K562 (cell line): Measurements from ENCODE around the gene GNAI3. TPM values are rescaled to one million over a fixed set of nuclear protein-coding genes. Genes with fewer than 3 reads are reported as not detected.
A peak's percentile ranks its signal among the peaks of the same experiment; 100 is the strongest.

Experiments used
- microRNA counts: library from miRNA; unstranded; fragments of <30 nt; microRNA quantifications from one replicate; lab custom pipeline; 2016
- polyA plus RNA-seq, 8 experiments: library from polyadenylated mRNA; depleted of rRNA in 4 of 8; stranded (reverse) in 5 of 8; unstranded in 3 of 8; fragments of >200 nt; fragmentation: Nextera tagmentation in 2 of 8; fragmentation: Illumina TruSeq in 1 of 8; extraction: Ambion mirVana in 2 of 8; extraction: Trizol in 1 of 8; gene quantifications; 2 replicates each; pipeline versions ENCODE4 v1.2.1 to v1.2.3, GENCODE V29; 2011 to 2014; ENCODE audit warnings: inconsistent platforms in 1 of 8, missing spikeins in 1 of 8
- small RNA-seq: library from RNA; depleted of rRNA; stranded (forward); fragments of <200 nt; gene quantifications from one replicate; pipeline ENCODE3, GENCODE V24; 2014
- total RNA-seq, 7 experiments: library from RNA; depleted of rRNA in 6 of 7; stranded (reverse); fragments of >200 nt in 6 of 7; fragmentation: Illumina TruSeq in 2 of 7; extraction: Trizol in 2 of 7; gene quantifications; 2 replicates each; pipeline versions ENCODE4 v1.2.1 to v1.2.3, GENCODE V29; 2011 to 2021; ENCODE audit warnings: low replicate concordance in 1 of 7

Gene GNAI3
- total and polyA plus RNA-seq, 9 of the 15 experiments (the other 6 are each of a cell fraction or from before 2014, with no cell fraction given): 6.3 to 13.2 (median 8.9) TPM

MicroRNAs encoded within 50 kb of the gene (microRNA counts, 767-probe panel; counts per million panel counts)
- 5,157 counts per million, percentile 90 among the panel's probes with 10 or more counts for microRNA hsa-miR-197-3p (lab: Ali Mortazavi, UCI)

Small RNA genes within 50 kb of the gene (small RNA-seq; reads per million reads assigned to genes)
- gene RNU6V: not detected

Other genes with a start within 250 kb of the GNAI3 start
Only the 7 nearest of the 16 such genes appear.
- gene SYPL2, start 82.1 kb upstream of the GNAI3 start, total RNA-seq (2014; rRNA removed): 0.04 and 0.05 TPM in 2 replicates
- gene SYPL2, start 82.1 kb upstream of the GNAI3 start, total RNA-seq (2014; rRNA removed; fragmentation: Illumina TruSeq; extraction: Trizol): 0.03 TPM in 1 of 2 replicates, not detected in the other
- gene SYPL2, start 82.1 kb upstream of the GNAI3 start, total RNA-seq (2015; rRNA removed; fragmentation: Illumina TruSeq; extraction: Trizol): 0.07 and 0.08 TPM in 2 replicates
- 0.20 and 0.22 TPM in 2 replicates for gene SYPL2, start 82.1 kb upstream of the GNAI3 start, total RNA-seq (2021)
- 0.03 TPM in 2 replicates for gene SYPL2, start 82.1 kb upstream of the GNAI3 start, polyA plus RNA-seq (2011; rRNA removed)
- gene SYPL2, start 82.1 kb upstream of the GNAI3 start, polyA plus RNA-seq (2014; fragmentation: Illumina TruSeq; extraction: Trizol): 0.12 and 0.35 TPM in 2 replicates
- gene SYPL2, start 82.1 kb upstream of the GNAI3 start, polyA plus RNA-seq (2014; fragmentation: Nextera tagmentation; extraction: Ambion mirVana): under 1 TPM in 1 of 2 experiments, not detected in 1; 0.03 TPM
- gene SYPL2, start 82.1 kb upstream of the GNAI3 start, polyA plus RNA-seq (2014; rRNA removed): 0.20 and 0.31 TPM in 2 replicates
- gene ATXN7L2, start 64.7 kb upstream of the GNAI3 start, total RNA-seq (2014; rRNA removed): 6.3 and 10.4 TPM in 2 replicates
- 1.9 and 2.3 TPM in 2 replicates for gene ATXN7L2, start 64.7 kb upstream of the GNAI3 start, total RNA-seq (2014; rRNA removed; fragmentation: Illumina TruSeq; extraction: Trizol)
- gene ATXN7L2, start 64.7 kb upstream of the GNAI3 start, total RNA-seq (2015; rRNA removed; fragmentation: Illumina TruSeq; extraction: Trizol): 4.4 and 5.8 TPM in 2 replicates
- gene ATXN7L2, start 64.7 kb upstream of the GNAI3 start, total RNA-seq (2021): 9.4 and 10.0 TPM in 2 replicates
- gene ATXN7L2, start 64.7 kb upstream of the GNAI3 start, polyA plus RNA-seq (2011; rRNA removed): 3.1 and 5.9 TPM in 2 replicates
- 7.1 and 8.5 TPM in 2 replicates for gene ATXN7L2, start 64.7 kb upstream of the GNAI3 start, polyA plus RNA-seq (2014; fragmentation: Illumina TruSeq; extraction: Trizol)
- under 1 TPM; 0.21 to 0.56 TPM for gene ATXN7L2, start 64.7 kb upstream of the GNAI3 start, polyA plus RNA-seq (2014; fragmentation: Nextera tagmentation; extraction: Ambion mirVana)
- 10.4 and 11.1 TPM in 2 replicates for gene ATXN7L2, start 64.7 kb upstream of the GNAI3 start, polyA plus RNA-seq (2014; rRNA removed)
- 1.8 and 2.6 TPM in 2 replicates for gene CYB561D1, start 54.5 kb upstream of the GNAI3 start, total RNA-seq (2014; rRNA removed)
- gene CYB561D1, start 54.5 kb upstream of the GNAI3 start, total RNA-seq (2014; rRNA removed; fragmentation: Illumina TruSeq; extraction: Trizol): 2.6 and 3.2 TPM in 2 replicates
- gene CYB561D1, start 54.5 kb upstream of the GNAI3 start, total RNA-seq (2015; rRNA removed; fragmentation: Illumina TruSeq; extraction: Trizol): 3.1 and 3.5 TPM in 2 replicates
- 5.9 and 7.2 TPM in 2 replicates for gene CYB561D1, start 54.5 kb upstream of the GNAI3 start, total RNA-seq (2021)
- gene CYB561D1, start 54.5 kb upstream of the GNAI3 start, polyA plus RNA-seq (2011; rRNA removed): 6.8 and 8.7 TPM in 2 replicates
- 4.0 and 4.6 TPM in 2 replicates for gene CYB561D1, start 54.5 kb upstream of the GNAI3 start, polyA plus RNA-seq (2014; fragmentation: Illumina TruSeq; extraction: Trizol)
- gene CYB561D1, start 54.5 kb upstream of the GNAI3 start, polyA plus RNA-seq (2014; fragmentation: Nextera tagmentation; extraction: Ambion mirVana): under 1 TPM; 0.71 to 0.72 TPM
- gene CYB561D1, start 54.5 kb upstream of the GNAI3 start, polyA plus RNA-seq (2014; rRNA removed): 4.9 and 5.5 TPM in 2 replicates
- 0.78 and 1.00 TPM in 2 replicates for gene AMIGO1, start 38.9 kb upstream of the GNAI3 start, total RNA-seq (2014; rRNA removed)
- gene AMIGO1, start 38.9 kb upstream of the GNAI3 start, total RNA-seq (2014; rRNA removed; fragmentation: Illumina TruSeq; extraction: Trizol): 0.67 and 0.69 TPM in 2 replicates
- 0.53 and 0.54 TPM in 2 replicates for gene AMIGO1, start 38.9 kb upstream of the GNAI3 start, total RNA-seq (2015; rRNA removed; fragmentation: Illumina TruSeq; extraction: Trizol)
- 0.72 and 1.0 TPM in 2 replicates for gene AMIGO1, start 38.9 kb upstream of the GNAI3 start, total RNA-seq (2021)
- 0.33 and 0.46 TPM in 2 replicates for gene AMIGO1, start 38.9 kb upstream of the GNAI3 start, polyA plus RNA-seq (2011; rRNA removed)
- 0.76 and 0.83 TPM in 2 replicates for gene AMIGO1, start 38.9 kb upstream of the GNAI3 start, polyA plus RNA-seq (2014; fragmentation: Illumina TruSeq; extraction: Trizol)
- gene AMIGO1, start 38.9 kb upstream of the GNAI3 start, polyA plus RNA-seq (2014; fragmentation: Nextera tagmentation; extraction: Ambion mirVana): under 1 TPM; 0.24 to 0.31 TPM
- gene AMIGO1, start 38.9 kb upstream of the GNAI3 start, polyA plus RNA-seq (2014; rRNA removed): 0.45 and 0.71 TPM in 2 replicates
- not detected in 2 replicates for gene GPR61, start 8.7 kb upstream of the GNAI3 start, total RNA-seq (2014; rRNA removed)
- 0.04 TPM in 1 of 2 replicates, not detected in the other for gene GPR61, start 8.7 kb upstream of the GNAI3 start, total RNA-seq (2014; rRNA removed; fragmentation: Illumina TruSeq; extraction: Trizol)
- gene GPR61, start 8.7 kb upstream of the GNAI3 start, total RNA-seq (2015; rRNA removed; fragmentation: Illumina TruSeq; extraction: Trizol): 0.15 TPM in 1 of 2 replicates, not detected in the other
- not detected in 2 replicates for gene GPR61, start 8.7 kb upstream of the GNAI3 start, total RNA-seq (2021)
- 0.15 TPM in 1 of 2 replicates, not detected in the other for gene GPR61, start 8.7 kb upstream of the GNAI3 start, polyA plus RNA-seq (2011; rRNA removed)
- gene GPR61, start 8.7 kb upstream of the GNAI3 start, polyA plus RNA-seq (2014; fragmentation: Illumina TruSeq; extraction: Trizol): not detected in 2 replicates
- 1 to 10 TPM in 1 of 2 experiments, under 1 TPM in 1; 0.65 to 1.1 TPM for gene GPR61, start 8.7 kb upstream of the GNAI3 start, polyA plus RNA-seq (2014; fragmentation: Nextera tagmentation; extraction: Ambion mirVana)
- 0.25 TPM in 1 of 2 replicates, not detected in the other for gene GPR61, start 8.7 kb upstream of the GNAI3 start, polyA plus RNA-seq (2014; rRNA removed)
- gene GNAT2, start 71.0 kb downstream of the GNAI3 start, total RNA-seq (2014; rRNA removed): 0.33 TPM in 1 of 2 replicates, not detected in the other
- 0.25 and 0.29 TPM in 2 replicates for gene GNAT2, start 71.0 kb downstream of the GNAI3 start, total RNA-seq (2014; rRNA removed; fragmentation: Illumina TruSeq; extraction: Trizol)
- 0.33 and 0.60 TPM in 2 replicates for gene GNAT2, start 71.0 kb downstream of the GNAI3 start, total RNA-seq (2015; rRNA removed; fragmentation: Illumina TruSeq; extraction: Trizol)
- gene GNAT2, start 71.0 kb downstream of the GNAI3 start, total RNA-seq (2021): 0.16 and 0.47 TPM in 2 replicates
- gene GNAT2, start 71.0 kb downstream of the GNAI3 start, polyA plus RNA-seq (2011; rRNA removed): 0.27 and 0.32 TPM in 2 replicates
- gene GNAT2, start 71.0 kb downstream of the GNAI3 start, polyA plus RNA-seq (2014; fragmentation: Illumina TruSeq; extraction: Trizol): 0.52 and 0.90 TPM in 2 replicates
- gene GNAT2, start 71.0 kb downstream of the GNAI3 start, polyA plus RNA-seq (2014; fragmentation: Nextera tagmentation; extraction: Ambion mirVana): under 1 TPM; 0.06 to 0.22 TPM
- gene GNAT2, start 71.0 kb downstream of the GNAI3 start, polyA plus RNA-seq (2014; rRNA removed): 0.07 TPM in 1 of 2 replicates, not detected in the other
- 51.0 and 57.1 TPM in 2 replicates for gene AMPD2, start 71.2 kb downstream of the GNAI3 start, total RNA-seq (2014; rRNA removed)
- 11.5 and 17.8 TPM in 2 replicates for gene AMPD2, start 71.2 kb downstream of the GNAI3 start, total RNA-seq (2014; rRNA removed; fragmentation: Illumina TruSeq; extraction: Trizol)
- 27.1 and 28.4 TPM in 2 replicates for gene AMPD2, start 71.2 kb downstream of the GNAI3 start, total RNA-seq (2015; rRNA removed; fragmentation: Illumina TruSeq; extraction: Trizol)
- gene AMPD2, start 71.2 kb downstream of the GNAI3 start, total RNA-seq (2021): 74.1 and 77.7 TPM in 2 replicates
- gene AMPD2, start 71.2 kb downstream of the GNAI3 start, polyA plus RNA-seq (2011; rRNA removed): 28.2 and 67.7 TPM in 2 replicates
- gene AMPD2, start 71.2 kb downstream of the GNAI3 start, polyA plus RNA-seq (2014; fragmentation: Illumina TruSeq; extraction: Trizol): 48.2 and 51.1 TPM in 2 replicates
- 1 to 10 TPM; 2.0 to 4.0 TPM for gene AMPD2, start 71.2 kb downstream of the GNAI3 start, polyA plus RNA-seq (2014; fragmentation: Nextera tagmentation; extraction: Ambion mirVana)
- gene AMPD2, start 71.2 kb downstream of the GNAI3 start, polyA plus RNA-seq (2014; rRNA removed): 43.8 and 55.6 TPM in 2 replicates